ENCODE measurements around the gene PHACTR1.

PHACTR1 gene

GRCh38 chr6:13220266-13220665, 503.7 kb downstream of the PHACTR1 start:
- TF ChIP-seq TAF1 (IDR thresholded peaks at IDR 0.05; ENCODE audit: low read depth), result no peak
- TF ChIP-seq TCF12 (IDR thresholded peaks at IDR 0.05; ENCODE audit: low read depth), result no peak
- no peak for TF ChIP-seq FOXM1 (IDR thresholded peaks at IDR 0.05; ENCODE audit: borderline replicate concordance, low read depth)
- no peak for TF ChIP-seq RAD21 (IDR thresholded peaks at IDR 0.05; ENCODE audit: low read depth)
- TF ChIP-seq MAX (IDR thresholded peaks at IDR 0.05), result no peak
- TF ChIP-seq CREB1 (IDR thresholded peaks at IDR 0.05; ENCODE audit: low read depth), result no peak
- no peak for TF ChIP-seq CEBPB (IDR thresholded peaks at IDR 0.05)
- TF ChIP-seq EP300 (IDR thresholded peaks at IDR 0.05; ENCODE audit: borderline replicate concordance), result no peak
- TF ChIP-seq NFIC (IDR thresholded peaks at IDR 0.05), result no peak
- TF ChIP-seq USF1 (IDR thresholded peaks at IDR 0.05), result no peak
- no peak for TF ChIP-seq REST (IDR thresholded peaks at IDR 0.05; ENCODE audit: low read depth)
- TF ChIP-seq YY1 (IDR thresholded peaks at IDR 0.05; ENCODE audit: low read depth), result no peak
- no peak for TF ChIP-seq ZBTB7A (IDR thresholded peaks at IDR 0.05; ENCODE audit: low read depth)
- TF ChIP-seq EGR1 (IDR thresholded peaks at IDR 0.05), result no peak
- TF ChIP-seq TEAD4 (IDR thresholded peaks at IDR 0.05), result no peak

GRCh38 chr6:13222048-13222447, 505.5 kb downstream of the PHACTR1 start:
- no peak for TF ChIP-seq EGR1 (IDR thresholded peaks at IDR 0.05)
- TF ChIP-seq CEBPB (IDR thresholded peaks at IDR 0.05), result no peak
- TF ChIP-seq NFIC (IDR thresholded peaks at IDR 0.05), result no peak
- no peak for TF ChIP-seq FOXM1 (IDR thresholded peaks at IDR 0.05; ENCODE audit: borderline replicate concordance, low read depth)
- no peak for TF ChIP-seq MAX (IDR thresholded peaks at IDR 0.05)
- TF ChIP-seq TEAD4 (IDR thresholded peaks at IDR 0.05), result no peak
- no peak for TF ChIP-seq EP300 (IDR thresholded peaks at IDR 0.05; ENCODE audit: borderline replicate concordance)
- TF ChIP-seq RAD21 (IDR thresholded peaks at IDR 0.05; ENCODE audit: low read depth), result no peak
- no peak for TF ChIP-seq TAF1 (IDR thresholded peaks at IDR 0.05; ENCODE audit: low read depth)
- no peak for TF ChIP-seq CREB1 (IDR thresholded peaks at IDR 0.05; ENCODE audit: low read depth)

GRCh38 chr6:13226071-13226470, 509.5 kb downstream of the PHACTR1 start:
- TF ChIP-seq CREB1 (IDR thresholded peaks at IDR 0.05; ENCODE audit: low read depth) (no peak), EGR1 (IDR thresholded peaks at IDR 0.05) (no peak), MAX (IDR thresholded peaks at IDR 0.05) (no peak), NFIC (IDR thresholded peaks at IDR 0.05) (no peak), TCF12 (IDR thresholded peaks at IDR 0.05; ENCODE audit: low read depth) (no peak), REST (IDR thresholded peaks at IDR 0.05; ENCODE audit: low read depth) (no peak), FOXM1 (IDR thresholded peaks at IDR 0.05; ENCODE audit: borderline replicate concordance, low read depth) (no peak)

- no peak for TF ChIP-seq ZBTB7A (IDR thresholded peaks at IDR 0.05; ENCODE audit: low read depth)
- TF ChIP-seq NFIC (IDR thresholded peaks at IDR 0.05), result no peak
- no peak for TF ChIP-seq EGR1 (IDR thresholded peaks at IDR 0.05)
- TF ChIP-seq TCF12 (IDR thresholded peaks at IDR 0.05; ENCODE audit: low read depth), result no peak
- no peak for TF ChIP-seq YY1 (IDR thresholded peaks at IDR 0.05; ENCODE audit: low read depth)
- TF ChIP-seq EP300 (IDR thresholded peaks at IDR 0.05; ENCODE audit: borderline replicate concordance), result no peak
- TF ChIP-seq MAX (IDR thresholded peaks at IDR 0.05), result no peak
- TF ChIP-seq TAF1 (IDR thresholded peaks at IDR 0.05; ENCODE audit: low read depth), result no peak
- TF ChIP-seq CEBPB (IDR thresholded peaks at IDR 0.05), result no peak
- no peak for TF ChIP-seq FOXM1 (IDR thresholded peaks at IDR 0.05; ENCODE audit: borderline replicate concordance, low read depth)
- no peak for TF ChIP-seq USF1 (IDR thresholded peaks at IDR 0.05)
- no peak for TF ChIP-seq CREB1 (IDR thresholded peaks at IDR 0.05; ENCODE audit: low read depth)
- TF ChIP-seq RAD21 (IDR thresholded peaks at IDR 0.05; ENCODE audit: low read depth), result no peak
- TF ChIP-seq REST (IDR thresholded peaks at IDR 0.05; ENCODE audit: low read depth), result no peak
- TF ChIP-seq TEAD4 (IDR thresholded peaks at IDR 0.05), result no peak
Observed at GRCh38 chr6:13228264-13229204, 512.0 kb downstream of the PHACTR1 start.

Data from Ishikawa (cell line).